IMR-90 (cell line): ENCODE measurements around the gene FAM76A. TPM values are rescaled to one million over a fixed set of nuclear protein-coding genes. Genes with fewer than 3 reads are reported as not detected.

Experiments used
- ATAC-seq: fragments of 200-7000 bp; cut with Tn5 transposase; 2 replicates; pipeline ENCODE4 v1.9.1; 2020; ENCODE audit warnings: low read depth, mild to moderate bottlenecking, moderate library complexity
- BruUV-seq: library from RNA; stranded (reverse); fragments of 400-500 nt; replicated peaks from 2 replicates; lab custom pipeline; 2021; lab: Mats Ljungman, UMichigan
- CTCF ChIA-PET: fragments of 300-600 bp; formaldehyde crosslinking; extraction: SDS; loops from one replicate; lab custom pipeline; 2021; ENCODE audit warnings: antibody characterized with exemption; lab: Yijun Ruan, JAX
- POLR2A ChIA-PET: fragments of 300-600 bp; sonication (Branson Sonifier 250); formaldehyde crosslinking; loops from one replicate; lab custom pipeline; 2022; ENCODE audit warnings: antibody characterized with exemption; ENCODE audit not compliant: unreplicated experiment; lab: Charles Lee
- DNase-seq: peaks from one replicate; pipeline ENCODE4 v3.0.0; 2013
- H2AFZ ChIP-seq: replicated peaks from 2 replicates; pipeline ENCODE3; 2013; ENCODE audit warnings: low read length, mild to moderate bottlenecking; ENCODE audit not compliant: poor library complexity
- H2AK5ac ChIP-seq: 2 replicates; pipeline ENCODE4 v1.6.1; 2013; ENCODE audit warnings: low read depth, low read length, inconsistent platforms
- H2AK9ac ChIP-seq: replicated peaks from 2 replicates; pipeline ENCODE3; 2013; ENCODE audit warnings: mild to moderate bottlenecking, low read depth, low read length, moderate library complexity; ENCODE audit not compliant: poor library complexity
- H2BK120ac ChIP-seq: 2 replicates; pipeline ENCODE4 v1.6.1; 2013; ENCODE audit warnings: low read depth, low read length, inconsistent platforms
- H2BK15ac ChIP-seq: 3 replicates; pipeline ENCODE4 v1.6.1; 2013; ENCODE audit warnings: low read depth, low read length, inconsistent platforms
- H2BK20ac ChIP-seq: 2 replicates; pipeline ENCODE4 v1.6.1; 2013; ENCODE audit warnings: low read depth, mild to moderate bottlenecking, inconsistent platforms, low read length, moderate library complexity
- H2BK5ac ChIP-seq: 2 replicates; pipeline ENCODE4 v1.6.1; 2013; ENCODE audit warnings: mild to moderate bottlenecking, low read depth, low read length, inconsistent platforms; ENCODE audit not compliant: poor library complexity, severe bottlenecking
- H3K14ac ChIP-seq: replicated peaks from 2 replicates; pipeline ENCODE4 v1.6.1; 2013; ENCODE audit warnings: low read depth, low read length, inconsistent platforms
- H3K18ac ChIP-seq: 2 replicates; pipeline ENCODE4 v1.6.1; 2013; ENCODE audit warnings: low read depth, low read length, control low read depth
- H3K23ac ChIP-seq: 2 replicates; pipeline ENCODE4 v1.6.1; 2013; ENCODE audit warnings: low read depth, low read length, inconsistent platforms
- H3K27ac ChIP-seq: 2 replicates; pipeline ENCODE4 v1.5.1; 2013; ENCODE audit warnings: mild to moderate bottlenecking, control low read depth, low read length; ENCODE audit not compliant: insufficient read depth
- H3K27me3 ChIP-seq: 2 replicates; pipeline ENCODE4 v1.6.1; 2013; ENCODE audit warnings: low read length; ENCODE audit not compliant: control insufficient read depth, insufficient read depth
- H3K36me3 ChIP-seq: 2 replicates; pipeline ENCODE4 v1.6.1; 2013; ENCODE audit warnings: low read length, mixed read lengths; ENCODE audit not compliant: control insufficient read depth, insufficient read depth
- H3K4ac ChIP-seq: 2 replicates; pipeline ENCODE4 v1.6.1; 2013; ENCODE audit warnings: low read depth, low read length, inconsistent platforms
- H3K4me1 ChIP-seq: 2 replicates; pipeline ENCODE4 v1.6.1; 2013; ENCODE audit warnings: low read length, mixed read lengths; ENCODE audit not compliant: control insufficient read depth, insufficient read depth
- H3K4me2 ChIP-seq: 2 replicates; pipeline ENCODE4 v1.6.1; 2013; ENCODE audit warnings: low read depth, mild to moderate bottlenecking, control low read depth, low read length, moderate library complexity
- H3K4me3 ChIP-seq: 2 replicates; pipeline ENCODE4 v1.5.1; 2013; ENCODE audit warnings: low read depth, mild to moderate bottlenecking, control low read depth, low read length, moderate library complexity; ENCODE audit not compliant: insufficient read depth
- H3K56ac ChIP-seq: 2 replicates; pipeline ENCODE4 v1.6.1; 2013; ENCODE audit warnings: low read length, inconsistent platforms; ENCODE audit not compliant: insufficient read depth; ENCODE audit errors: extremely low read depth
- H3K79me1 ChIP-seq, 2 experiments: 2 replicates each; pipeline ENCODE4 v1.6.1; 2013; ENCODE audit warnings: low read length in 2 of 2, inconsistent platforms in 1 of 2, low read depth in 1 of 2
- H3K9ac ChIP-seq: 2 replicates; pipeline ENCODE4 v1.6.1; 2013; ENCODE audit warnings: low read depth, low read length, control low read depth
- H3K9me1 ChIP-seq: 2 replicates; pipeline ENCODE4 v1.6.1; 2013; ENCODE audit warnings: low read length, inconsistent platforms; ENCODE audit not compliant: insufficient read depth
- H3K9me3 ChIP-seq: 2 replicates; pipeline ENCODE4 v1.6.1; 2013; ENCODE audit warnings: low read length; ENCODE audit not compliant: control insufficient read depth, insufficient read depth
- H4K20me1 ChIP-seq: 2 replicates; pipeline ENCODE4 v1.6.1; 2013; ENCODE audit warnings: low read length, inconsistent platforms; ENCODE audit not compliant: insufficient read depth
- H4K5ac ChIP-seq: 2 replicates; pipeline ENCODE4 v1.6.1; 2013; ENCODE audit warnings: mild to moderate bottlenecking, low read depth, low read length, control low read depth
- H4K8ac ChIP-seq, 2 experiments: 2 replicates each; pipeline ENCODE4 v1.6.1; 2013; ENCODE audit warnings: low read depth in 2 of 2, low read length in 2 of 2, control low read depth in 1 of 2, inconsistent platforms in 1 of 2
- H4K91ac ChIP-seq: 2 replicates; pipeline ENCODE4 v1.6.1; 2013; ENCODE audit warnings: low read depth, low read length, inconsistent platforms; ENCODE audit not compliant: insufficient read depth
- BHLHE40 ChIP-seq: fragments of 150-350 bp; IDR thresholded peaks from 2 replicates; pipeline ENCODE4 v1.6.1; 2016; ENCODE audit warnings: mild to moderate bottlenecking, low read depth, low read length
- CEBPB ChIP-seq: IDR thresholded peaks from 2 replicates; pipeline ENCODE4 v1.6.1; 2012; ENCODE audit warnings: low read depth, low read length, improper control_type of control experiment
- CHD1 ChIP-seq: IDR thresholded peaks from 2 replicates; pipeline ENCODE4 v1.6.1; 2012; ENCODE audit warnings: low read depth, low read length, improper control_type of control experiment
- FOS ChIP-seq: fragments of 150-350 bp; IDR thresholded peaks from 2 replicates; pipeline ENCODE4 v1.6.1; 2016; ENCODE audit warnings: low read depth, low read length
- MAFK ChIP-seq: IDR thresholded peaks from 2 replicates; pipeline ENCODE4 v1.6.1; 2012; ENCODE audit warnings: low read depth, low read length, improper control_type of control experiment
- MAZ ChIP-seq: IDR thresholded peaks from 2 replicates; pipeline ENCODE4 v1.6.1; 2012; ENCODE audit warnings: low read depth, mild to moderate bottlenecking, low read length, improper control_type of control experiment, moderate library complexity, borderline replicate concordance
- MXI1 ChIP-seq: IDR thresholded peaks from 2 replicates; pipeline ENCODE4 v1.6.1; 2012; ENCODE audit warnings: low read depth, mild to moderate bottlenecking, low read length, moderate library complexity, borderline replicate concordance
- NFE2L2 ChIP-seq: fragments of 150-350 bp; IDR thresholded peaks from 2 replicates; pipeline ENCODE4 v1.6.1; 2016; ENCODE audit warnings: low read depth, mild to moderate bottlenecking, low read length
- POLR2A ChIP-seq: IDR thresholded peaks from 2 replicates; pipeline ENCODE4 v1.6.1; 2012; ENCODE audit warnings: mild to moderate bottlenecking, low read depth, low read length
- RAD21 ChIP-seq: IDR thresholded peaks from 2 replicates; pipeline ENCODE4 v1.6.1; 2012; ENCODE audit warnings: low read length, improper control_type of control experiment
- RCOR1 ChIP-seq: IDR thresholded peaks from 2 replicates; pipeline ENCODE4 v1.6.1; 2012; ENCODE audit warnings: mild to moderate bottlenecking, low read length, improper control_type of control experiment; ENCODE audit not compliant: insufficient replicate concordance
- RFX5 ChIP-seq: IDR thresholded peaks from 2 replicates; pipeline ENCODE4 v1.8.0; 2012; ENCODE audit warnings: low read depth, mild to moderate bottlenecking, low read length, moderate library complexity
- SMC3 ChIP-seq: fragments of 150-350 bp; IDR thresholded peaks from 2 replicates; pipeline ENCODE4 v1.6.1; 2016; ENCODE audit warnings: low read depth, mild to moderate bottlenecking, antibody characterized with exemption, low read length, moderate library complexity
- USF2 ChIP-seq: fragments of 150-350 bp; IDR thresholded peaks from 2 replicates; pipeline ENCODE4 v1.6.1; 2017; ENCODE audit warnings: mild to moderate bottlenecking, antibody characterized with exemption, low read length, low read depth
- WGBS, 2 experiments: methylation state at CpG; one replicate each; pipeline versions ENCODE4 v1.1.5 to v1.1.7; 2013; ENCODE audit warnings: missing lambda C conversion rate in 2 of 2; ENCODE audit not compliant: insufficient read length in 1 of 2; ENCODE audit errors: extremely low coverage in 2 of 2; 5-methylcytosine and 5-hydroxymethylcytosine counted together
- dilution Hi-C: fragments of 300-500 bp; cut with HindIII; formaldehyde crosslinking; loops from one replicate; pipeline ENCODE4 v1.14.3; 2018; ENCODE audit warnings: low sequenced_read_pairs; ENCODE audit not compliant: unreplicated experiment
- in situ Hi-C: fragments of 300-500 bp; cut with MboI; formaldehyde crosslinking; loops from 3 replicates; pipeline ENCODE4 v1.14.3; 2019; ENCODE audit warnings: low sequenced_read_pairs, inconsistent platforms, mixed read lengths
- intact Hi-C: fragments of 100-400 bp; cut with micrococcal nuclease; formaldehyde crosslinking; loops from 2 replicates; pipeline ENCODE4 v1.10.0; 2022
- polyA plus RNA-seq, 3 experiments: library from polyadenylated mRNA; depleted of rRNA; stranded (reverse); fragments of >200 nt; gene quantifications; 2 replicates each; pipeline ENCODE4 v1.2.3, GENCODE V29; 2012; ENCODE audit warnings: low replicate concordance in 1 of 3
- total RNA-seq: library from RNA; depleted of rRNA; stranded (reverse); fragments of >200 nt; gene quantifications from 2 replicates; pipeline ENCODE4 v1.2.3, GENCODE V29; 2012
- TF ChIP-seq, protein P1 (sequence below): conservative IDR thresholded peaks from 2 replicates; pipeline ENCODE4 v1.5.1; 2012; ENCODE audit warnings: mild to moderate bottlenecking, low read depth, low read length, improper control_type of control experiment
- TF ChIP-seq, protein P2 (sequence below): fragments of 150-350 bp; IDR thresholded peaks from 2 replicates; pipeline ENCODE4 v1.6.1; 2016; ENCODE audit warnings: low read depth, mild to moderate bottlenecking, low read length, moderate library complexity, borderline replicate concordance

FAM76A gene
- total and polyA plus RNA-seq, 2 of the 4 experiments (the other 2 are of a cell fraction), result 2.3 to 10.0 TPM

- Histone ChIP-seq H3K27ac (no peak overlapping the region), H2BK5ac (no peak overlapping the region), H3K14ac (no peak overlapping the region), H3K4me3 (no peak overlapping the region), H3K18ac (no peak overlapping the region), H3K9me3 (no peaks in the 10 kb centered on the region), H4K91ac (no peak overlapping the region), H3K4me1 (no peaks in the 10 kb centered on the region), H4K8ac (no peak overlapping the region), H2AFZ (no peak overlapping the region), H4K20me1 (no peaks in the 10 kb centered on the region), H3K4me2 (no peak overlapping the region), H2BK120ac (no peak overlapping the region), H3K27me3 (no peaks in the 10 kb centered on the region), H2BK15ac (no peak overlapping the region), H3K9ac (no peak overlapping the region), H3K9me1 (peaks cover 5% of the 10 kb centered on the region; the same call in 1 of the 2 replicates), H3K23ac (no peak overlapping the region), H3K56ac (no peak overlapping the region), H2AK9ac (no peak overlapping the region), H3K79me1 (peaks cover 0 to 4% of the 10 kb centered on the region in 2 experiments; a peak in 1 of 4 replicates), H2BK20ac (no peak overlapping the region), H4K5ac (no peak overlapping the region), H3K36me3 (peaks cover 10% of the 10 kb centered on the region), H3K4ac (no peak overlapping the region), H2AK5ac (no peak overlapping the region)
- no peak for DNase-seq
- ChIA-PET CTCF (no interaction called here), POLR2A (no interaction called here)
- dilution Hi-C loops, result no loop called here
- BruUV-seq, result no TSS peak
- no peak for ATAC-seq
- intact Hi-C loops, result no loop called here
- TF ChIP-seq MXI1 (no peak), SMC3 (no peak), CEBPB (no peak), RCOR1 (no peak), BHLHE40 (no peak), RFX5 (no peak), MAFK (no peak), FOS (no peak), POLR2A (no peak), CHD1 (no peak), USF2 (no peak), NFE2L2 (no peak), MAZ (no peak), RAD21 (no peak)
- TF ChIP-seq, protein P1, sequence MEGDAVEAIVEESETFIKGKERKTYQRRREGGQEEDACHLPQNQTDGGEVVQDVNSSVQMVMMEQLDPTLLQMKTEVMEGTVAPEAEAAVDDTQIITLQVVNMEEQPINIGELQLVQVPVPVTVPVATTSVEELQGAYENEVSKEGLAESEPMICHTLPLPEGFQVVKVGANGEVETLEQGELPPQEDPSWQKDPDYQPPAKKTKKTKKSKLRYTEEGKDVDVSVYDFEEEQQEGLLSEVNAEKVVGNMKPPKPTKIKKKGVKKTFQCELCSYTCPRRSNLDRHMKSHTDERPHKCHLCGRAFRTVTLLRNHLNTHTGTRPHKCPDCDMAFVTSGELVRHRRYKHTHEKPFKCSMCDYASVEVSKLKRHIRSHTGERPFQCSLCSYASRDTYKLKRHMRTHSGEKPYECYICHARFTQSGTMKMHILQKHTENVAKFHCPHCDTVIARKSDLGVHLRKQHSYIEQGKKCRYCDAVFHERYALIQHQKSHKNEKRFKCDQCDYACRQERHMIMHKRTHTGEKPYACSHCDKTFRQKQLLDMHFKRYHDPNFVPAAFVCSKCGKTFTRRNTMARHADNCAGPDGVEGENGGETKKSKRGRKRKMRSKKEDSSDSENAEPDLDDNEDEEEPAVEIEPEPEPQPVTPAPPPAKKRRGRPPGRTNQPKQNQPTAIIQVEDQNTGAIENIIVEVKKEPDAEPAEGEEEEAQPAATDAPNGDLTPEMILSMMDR, result no peak
- TF ChIP-seq, protein P2, sequence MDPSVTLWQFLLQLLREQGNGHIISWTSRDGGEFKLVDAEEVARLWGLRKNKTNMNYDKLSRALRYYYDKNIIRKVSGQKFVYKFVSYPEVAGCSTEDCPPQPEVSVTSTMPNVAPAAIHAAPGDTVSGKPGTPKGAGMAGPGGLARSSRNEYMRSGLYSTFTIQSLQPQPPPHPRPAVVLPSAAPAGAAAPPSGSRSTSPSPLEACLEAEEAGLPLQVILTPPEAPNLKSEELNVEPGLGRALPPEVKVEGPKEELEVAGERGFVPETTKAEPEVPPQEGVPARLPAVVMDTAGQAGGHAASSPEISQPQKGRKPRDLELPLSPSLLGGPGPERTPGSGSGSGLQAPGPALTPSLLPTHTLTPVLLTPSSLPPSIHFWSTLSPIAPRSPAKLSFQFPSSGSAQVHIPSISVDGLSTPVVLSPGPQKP, result no peak
- WGBS, 2 experiments, result no CpG with 5 or more reads among the region's 7 CpGs
- in situ Hi-C loops, result no loop called here
These were observed 81.0 kb downstream of the FAM76A start for GRCh38 chr1:27806758-27807157.
